HepG2 (cell line): ENCODE measurements around the gene PSMD10. TPM values are rescaled to one million over a fixed set of nuclear protein-coding genes. Genes with fewer than 3 reads are reported as not detected.
A peak's percentile ranks its signal among the peaks of the same experiment; 100 is the strongest.

Experiments used
- HIVEP1 ChIP-seq: sonication (generic); formaldehyde crosslinking; IDR thresholded peaks from 2 replicates; pipeline ENCODE4 v1.4.0; 2020; ENCODE audit warnings: mild to moderate bottlenecking, missing genetic modification reagents
- HNRNPK ChIP-seq: fragments of 200-400 bp; formaldehyde crosslinking; IDR thresholded peaks from 2 replicates; pipeline ENCODE4 v1.6.1; 2018; ENCODE audit warnings: low read length, low read depth, moderate library complexity, mild to moderate bottlenecking; ENCODE audit not compliant: poor library complexity, severe bottlenecking
- JUND ChIP-seq: sonication (generic); formaldehyde crosslinking; IDR thresholded peaks from 2 replicates; pipeline ENCODE4 v1.8.0; 2022; ENCODE audit warnings: mild to moderate bottlenecking, missing genetic modification reagents
- KAT7 ChIP-seq: IDR thresholded peaks from 2 replicates; pipeline ENCODE4 v1.6.1; 2018; ENCODE audit warnings: borderline replicate concordance, missing compliant biosample characterization
- MAX ChIP-seq: IDR thresholded peaks from 2 replicates; pipeline ENCODE4 v1.6.1; 2012; ENCODE audit warnings: inconsistent platforms
- MYPOP ChIP-seq: sonication (generic); formaldehyde crosslinking; IDR thresholded peaks from 2 replicates; pipeline ENCODE4 v1.8.1; 2023; ENCODE audit warnings: mild to moderate bottlenecking, moderate library complexity, missing genetic modification reagents
- NONO ChIP-seq, 2 experiments: fragments of 450-650 bp in 1 of 2; sonication (generic) in 1 of 2; formaldehyde crosslinking in 1 of 2; IDR thresholded peaks in 1 of 2; conservative IDR thresholded peaks in 1 of 2; 2 replicates each; pipeline versions ENCODE4 v1.6.1 to v1.8.0; 2017 to 2022; ENCODE audit warnings: mild to moderate bottlenecking in 1 of 2, missing genetic modification reagents in 1 of 2, moderate library complexity in 1 of 2
- PREB ChIP-seq: sonication (generic); formaldehyde crosslinking; IDR thresholded peaks from 2 replicates; pipeline ENCODE4 v1.4.0; 2020; ENCODE audit warnings: missing genetic modification reagents
- RCOR2 ChIP-seq: IDR thresholded peaks from 2 replicates; pipeline ENCODE4 v1.6.1; 2016; ENCODE audit warnings: missing biosample characterization, missing genetic modification reagents
- SAP130 ChIP-seq: IDR thresholded peaks from 2 replicates; pipeline ENCODE4 v1.6.1; 2016; ENCODE audit warnings: low read depth
- ZBTB37 ChIP-seq: sonication (generic); formaldehyde crosslinking; IDR thresholded peaks from 2 replicates; pipeline ENCODE4 v1.4.0; 2020; ENCODE audit warnings: mild to moderate bottlenecking, missing genetic modification reagents
- ZFP36 ChIP-seq: fragments of 150-350 bp; IDR thresholded peaks from 2 replicates; pipeline ENCODE4 v1.6.1; 2018; ENCODE audit warnings: borderline replicate concordance, low read length, low read depth; ENCODE audit not compliant: partially characterized antibody
- ZNF383 ChIP-seq: sonication (generic); formaldehyde crosslinking; IDR thresholded peaks from 2 replicates; pipeline ENCODE4 v1.4.0; 2020; ENCODE audit warnings: missing genetic modification reagents, mild to moderate bottlenecking, borderline replicate concordance
- ZNF44 ChIP-seq: sonication (generic); formaldehyde crosslinking; IDR thresholded peaks from 2 replicates; pipeline ENCODE4 v1.5.1; 2020; ENCODE audit warnings: mild to moderate bottlenecking, missing genetic modification reagents
- ZNF773 ChIP-seq: sonication (generic); formaldehyde crosslinking; IDR thresholded peaks from 2 replicates; pipeline ENCODE4 v1.4.0; 2020; ENCODE audit warnings: missing genetic modification reagents, borderline replicate concordance
- ZSCAN22 ChIP-seq: sonication (generic); formaldehyde crosslinking; IDR thresholded peaks from 2 replicates; pipeline ENCODE4 v1.4.0; 2020; ENCODE audit warnings: mild to moderate bottlenecking, missing genetic modification reagents
- polyA plus RNA-seq, 8 experiments: library from polyadenylated mRNA; depleted of rRNA in 3 of 8; stranded (reverse) in 7 of 8; unstranded in 1 of 8; fragments of >200 nt; fragmentation: Illumina TruSeq in 4 of 8; extraction: Trizol in 4 of 8; gene quantifications; 2 replicates each; pipeline versions ENCODE4 v1.2.1 to v1.2.3, GENCODE V29; 2011 to 2016; ENCODE audit warnings: low read depth in 4 of 8, missing spikeins in 1 of 8, mixed read lengths in 1 of 8; ENCODE audit not compliant: insufficient read depth in 1 of 8
- total RNA-seq, 5 experiments: library from RNA; depleted of rRNA; stranded (reverse); fragments of >200 nt; fragmentation: Illumina TruSeq; extraction: Trizol; gene quantifications; 2 replicates each; pipeline ENCODE4 v1.2.3, GENCODE V29; 2016; ENCODE audit warnings: low read depth in 1 of 5
- TF ChIP-seq, protein P1 (sequence below): sonication (generic); formaldehyde crosslinking; IDR thresholded peaks from 2 replicates; pipeline ENCODE4 v1.9.0; 2021; ENCODE audit warnings: missing genetic modification reagents, borderline replicate concordance
- TF ChIP-seq, protein P2 (sequence below): sonication (generic); formaldehyde crosslinking; IDR thresholded peaks from 2 replicates; pipeline ENCODE4 v1.4.0; 2020; ENCODE audit warnings: missing genetic modification reagents, borderline replicate concordance

The PSMD10 gene
- total and polyA plus RNA-seq, 2 of the 13 experiments (the other 11 are each of a cell fraction or from before 2014, with no cell fraction given): 56.4 to 65.3 TPM

- TF ChIP-seq ZNF773 (CRISPR knock-in tag): no peak
- TF ChIP-seq SAP130 (CRISPR knock-in tag): peak; percentile 91
- no peak for TF ChIP-seq JUND (CRISPR knock-in tag)
- TF ChIP-seq, protein P1, sequence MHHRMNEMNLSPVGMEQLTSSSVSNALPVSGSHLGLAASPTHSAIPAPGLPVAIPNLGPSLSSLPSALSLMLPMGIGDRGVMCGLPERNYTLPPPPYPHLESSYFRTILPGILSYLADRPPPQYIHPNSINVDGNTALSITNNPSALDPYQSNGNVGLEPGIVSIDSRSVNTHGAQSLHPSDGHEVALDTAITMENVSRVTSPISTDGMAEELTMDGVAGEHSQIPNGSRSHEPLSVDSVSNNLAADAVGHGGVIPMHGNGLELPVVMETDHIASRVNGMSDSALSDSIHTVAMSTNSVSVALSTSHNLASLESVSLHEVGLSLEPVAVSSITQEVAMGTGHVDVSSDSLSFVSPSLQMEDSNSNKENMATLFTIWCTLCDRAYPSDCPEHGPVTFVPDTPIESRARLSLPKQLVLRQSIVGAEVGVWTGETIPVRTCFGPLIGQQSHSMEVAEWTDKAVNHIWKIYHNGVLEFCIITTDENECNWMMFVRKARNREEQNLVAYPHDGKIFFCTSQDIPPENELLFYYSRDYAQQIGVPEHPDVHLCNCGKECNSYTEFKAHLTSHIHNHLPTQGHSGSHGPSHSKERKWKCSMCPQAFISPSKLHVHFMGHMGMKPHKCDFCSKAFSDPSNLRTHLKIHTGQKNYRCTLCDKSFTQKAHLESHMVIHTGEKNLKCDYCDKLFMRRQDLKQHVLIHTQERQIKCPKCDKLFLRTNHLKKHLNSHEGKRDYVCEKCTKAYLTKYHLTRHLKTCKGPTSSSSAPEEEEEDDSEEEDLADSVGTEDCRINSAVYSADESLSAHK (CRISPR knock-in tag): no peak
- TF ChIP-seq MYPOP: no peak
- TF ChIP-seq ZFP36: no peak
- no peak for TF ChIP-seq RCOR2 (CRISPR knock-in tag)
- TF ChIP-seq, protein P2, sequence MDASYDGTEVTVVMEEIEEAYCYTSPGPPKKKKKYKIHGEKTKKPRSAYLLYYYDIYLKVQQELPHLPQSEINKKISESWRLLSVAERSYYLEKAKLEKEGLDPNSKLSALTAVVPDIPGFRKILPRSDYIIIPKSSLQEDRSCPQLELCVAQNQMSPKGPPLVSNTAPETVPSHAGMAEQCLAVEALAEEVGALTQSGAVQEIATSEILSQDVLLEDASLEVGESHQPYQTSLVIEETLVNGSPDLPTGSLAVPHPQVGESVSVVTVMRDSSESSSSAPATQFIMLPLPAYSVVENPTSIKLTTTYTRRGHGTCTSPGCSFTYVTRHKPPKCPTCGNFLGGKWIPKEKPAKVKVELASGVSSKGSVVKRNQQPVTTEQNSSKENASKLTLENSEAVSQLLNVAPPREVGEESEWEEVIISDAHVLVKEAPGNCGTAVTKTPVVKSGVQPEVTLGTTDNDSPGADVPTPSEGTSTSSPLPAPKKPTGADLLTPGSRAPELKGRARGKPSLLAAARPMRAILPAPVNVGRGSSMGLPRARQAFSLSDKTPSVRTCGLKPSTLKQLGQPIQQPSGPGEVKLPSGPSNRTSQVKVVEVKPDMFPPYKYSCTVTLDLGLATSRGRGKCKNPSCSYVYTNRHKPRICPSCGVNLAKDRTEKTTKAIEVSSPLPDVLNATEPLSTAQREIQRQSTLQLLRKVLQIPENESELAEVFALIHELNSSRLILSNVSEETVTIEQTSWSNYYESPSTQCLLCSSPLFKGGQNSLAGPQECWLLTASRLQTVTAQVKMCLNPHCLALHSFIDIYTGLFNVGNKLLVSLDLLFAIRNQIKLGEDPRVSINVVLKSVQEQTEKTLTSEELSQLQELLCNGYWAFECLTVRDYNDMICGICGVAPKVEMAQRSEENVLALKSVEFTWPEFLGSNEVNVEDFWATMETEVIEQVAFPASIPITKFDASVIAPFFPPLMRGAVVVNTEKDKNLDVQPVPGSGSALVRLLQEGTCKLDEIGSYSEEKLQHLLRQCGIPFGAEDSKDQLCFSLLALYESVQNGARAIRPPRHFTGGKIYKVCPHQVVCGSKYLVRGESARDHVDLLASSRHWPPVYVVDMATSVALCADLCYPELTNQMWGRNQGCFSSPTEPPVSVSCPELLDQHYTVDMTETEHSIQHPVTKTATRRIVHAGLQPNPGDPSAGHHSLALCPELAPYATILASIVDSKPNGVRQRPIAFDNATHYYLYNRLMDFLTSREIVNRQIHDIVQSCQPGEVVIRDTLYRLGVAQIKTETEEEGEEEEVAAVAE: peak; percentile 99
- TF ChIP-seq HIVEP1: no peak
- no peak for TF ChIP-seq NONO (IDR thresholded peaks at IDR 0.05)
- TF ChIP-seq NONO (CRISPR knock-in tag; conservative IDR thresholded peaks at IDR 0.05): no peak; the same call in 1 of the 2 replicates
- no peak for TF ChIP-seq PREB (CRISPR knock-in tag)
- no peak for TF ChIP-seq ZSCAN22
- TF ChIP-seq ZBTB37 (CRISPR knock-in tag): no peak
- TF ChIP-seq HNRNPK: no peak
- no peak for TF ChIP-seq KAT7 (CRISPR knock-in tag)
- no peak for TF ChIP-seq MAX
- no peak for TF ChIP-seq ZNF383 (CRISPR knock-in tag)
- TF ChIP-seq ZNF44 (CRISPR knock-in tag): no peak
Observed at GRCh38 chrX:108091264-108091877, at the start of gene PSMD10, which contains the start of gene ATG4A (continued).
